GM12878 (cell line): ENCODE measurements around the gene CYP46A1. TPM values are rescaled to one million over a fixed set of nuclear protein-coding genes. Genes with fewer than 3 reads are reported as not detected.

Experiments used
- BCL3 ChIP-seq: IDR thresholded peaks from 2 replicates; pipeline ENCODE4 v1.6.1; 2011; ENCODE audit warnings: borderline replicate concordance, low read depth, mild to moderate bottlenecking, moderate library complexity, low read length; ENCODE audit not compliant: insufficient read depth, poor library complexity, severe bottlenecking
- BMI1 ChIP-seq: fragments of 450-650 bp; IDR thresholded peaks from 2 replicates; pipeline ENCODE4 v1.6.1; 2016; ENCODE audit warnings: mild to moderate bottlenecking, moderate library complexity, borderline replicate concordance
- CBX3 ChIP-seq: fragments of 200-600 bp; sonication (generic); IDR thresholded peaks from 2 replicates; pipeline ENCODE4 v1.6.1; 2016; ENCODE audit warnings: low read depth, borderline replicate concordance
- CHD2 ChIP-seq: IDR thresholded peaks from 2 replicates; pipeline ENCODE4 v1.6.1; 2011; ENCODE audit warnings: low read depth, low read length, improper control_type of control experiment, borderline replicate concordance
- CREB1 ChIP-seq: IDR thresholded peaks from 2 replicates; pipeline ENCODE4 v1.6.1; 2012; ENCODE audit warnings: low read depth, mild to moderate bottlenecking, inconsistent platforms
- CREM ChIP-seq: IDR thresholded peaks from 2 replicates; pipeline ENCODE4 v1.6.1; 2014; ENCODE audit warnings: antibody characterized with exemption, low read depth
- HCFC1 ChIP-seq: fragments of 150-350 bp; IDR thresholded peaks from 2 replicates; pipeline ENCODE4 v1.6.1; 2014; ENCODE audit warnings: low read length
- IKZF1 ChIP-seq: fragments of 450-650 bp; conservative IDR thresholded peaks from 2 replicates; pipeline ENCODE4 v1.6.1; 2017; ENCODE audit warnings: antibody characterized with exemption, mild to moderate bottlenecking
- NBN ChIP-seq: fragments of 450-650 bp; IDR thresholded peaks from 2 replicates; pipeline ENCODE4 v1.6.1; 2016
- NR2C1 ChIP-seq: fragments of 450-650 bp; IDR thresholded peaks from 2 replicates; pipeline ENCODE4 v1.6.1; 2017; ENCODE audit warnings: antibody characterized with exemption, mild to moderate bottlenecking, moderate library complexity
- POLR2AphosphoS5 ChIP-seq: IDR thresholded peaks from 2 replicates; pipeline ENCODE4 v1.6.1; 2011; ENCODE audit warnings: mild to moderate bottlenecking, low read length, inconsistent platforms
- POU2F2 ChIP-seq: IDR thresholded peaks from 3 replicates; pipeline ENCODE4 v1.6.1; 2011; ENCODE audit warnings: low read depth, mild to moderate bottlenecking, low read length, borderline replicate concordance
- RELB ChIP-seq: fragments of 450-650 bp; IDR thresholded peaks from 2 replicates; pipeline ENCODE4 v1.6.1; 2017; ENCODE audit warnings: low read depth, mild to moderate bottlenecking, moderate library complexity
- RUNX3 ChIP-seq: IDR thresholded peaks from 2 replicates; pipeline ENCODE4 v1.6.1; 2012; ENCODE audit warnings: low read length, inconsistent platforms
- SPI1 ChIP-seq: IDR thresholded peaks from 2 replicates; pipeline ENCODE4 v1.6.1; 2011; ENCODE audit warnings: low read depth, mild to moderate bottlenecking, low read length, moderate library complexity, borderline replicate concordance; ENCODE audit not compliant: insufficient read depth
- TAF1 ChIP-seq: IDR thresholded peaks from 2 replicates; pipeline ENCODE4 v1.6.1; 2011; ENCODE audit warnings: mild to moderate bottlenecking, low read depth, low read length, borderline replicate concordance
- YY1 ChIP-seq: IDR thresholded peaks from 2 replicates; pipeline ENCODE4 v1.6.1; 2011; ENCODE audit warnings: low read depth, mild to moderate bottlenecking, low read length
- ZNF207 ChIP-seq: fragments of 450-650 bp; IDR thresholded peaks from 2 replicates; pipeline ENCODE4 v1.6.1; 2014; ENCODE audit warnings: antibody characterized with exemption, mild to moderate bottlenecking, borderline replicate concordance
- polyA plus RNA-seq, 11 experiments: library from polyadenylated mRNA; depleted of rRNA in 4 of 11; unstranded in 6 of 11; stranded (reverse) in 5 of 11; fragments of >200 nt; fragmentation: Nextera tagmentation in 4 of 11; fragmentation: Illumina TruSeq in 1 of 11; extraction: Ambion mirVana in 4 of 11; extraction: Trizol in 1 of 11; gene quantifications; 1 replicate in 1 of 11; 2 replicates in 10 of 11; pipeline versions ENCODE4 v1.2.1 to v1.2.3, GENCODE V29; 2011 to 2016; ENCODE audit warnings: inconsistent platforms in 2 of 11, missing spikeins in 2 of 11, low read depth in 1 of 11
- total RNA-seq, 4 experiments: library from RNA; depleted of rRNA in 3 of 4; stranded (reverse); fragments of >200 nt in 3 of 4; fragmentation: Illumina TruSeq in 1 of 4; extraction: Trizol in 1 of 4; gene quantifications; 2 replicates each; pipeline versions ENCODE4 v1.2.1 to v1.2.3, GENCODE V29; 2013 to 2021
- TF ChIP-seq, protein P1 (sequence below): fragments of 450-650 bp; IDR thresholded peaks from 2 replicates; pipeline ENCODE4 v1.6.1; 2016; ENCODE audit warnings: mild to moderate bottlenecking, moderate library complexity, borderline replicate concordance
- TF ChIP-seq, protein P2 (sequence below): IDR thresholded peaks from 2 replicates; pipeline ENCODE4 v1.6.1; 2012; ENCODE audit warnings: low read depth, low read length, improper control_type of control experiment
- TF ChIP-seq, protein P3 (sequence below): IDR thresholded peaks from 2 replicates; pipeline ENCODE4 v1.6.1; 2011; ENCODE audit warnings: borderline replicate concordance, low read depth, mild to moderate bottlenecking, moderate library complexity, mixed read lengths, low read length; ENCODE audit not compliant: insufficient read depth; ENCODE audit errors: extremely low read length

CYP46A1 gene
- total and polyA plus RNA-seq, 10 of the 15 experiments (the other 5 are each of a cell fraction or from before 2014, with no cell fraction given) = 0.04 to 0.11 TPM; not detected in 8

GRCh38 chr14:99683619-99684409 lies at the start of gene CYP46A1 (continued):
- TF ChIP-seq, protein P1, sequence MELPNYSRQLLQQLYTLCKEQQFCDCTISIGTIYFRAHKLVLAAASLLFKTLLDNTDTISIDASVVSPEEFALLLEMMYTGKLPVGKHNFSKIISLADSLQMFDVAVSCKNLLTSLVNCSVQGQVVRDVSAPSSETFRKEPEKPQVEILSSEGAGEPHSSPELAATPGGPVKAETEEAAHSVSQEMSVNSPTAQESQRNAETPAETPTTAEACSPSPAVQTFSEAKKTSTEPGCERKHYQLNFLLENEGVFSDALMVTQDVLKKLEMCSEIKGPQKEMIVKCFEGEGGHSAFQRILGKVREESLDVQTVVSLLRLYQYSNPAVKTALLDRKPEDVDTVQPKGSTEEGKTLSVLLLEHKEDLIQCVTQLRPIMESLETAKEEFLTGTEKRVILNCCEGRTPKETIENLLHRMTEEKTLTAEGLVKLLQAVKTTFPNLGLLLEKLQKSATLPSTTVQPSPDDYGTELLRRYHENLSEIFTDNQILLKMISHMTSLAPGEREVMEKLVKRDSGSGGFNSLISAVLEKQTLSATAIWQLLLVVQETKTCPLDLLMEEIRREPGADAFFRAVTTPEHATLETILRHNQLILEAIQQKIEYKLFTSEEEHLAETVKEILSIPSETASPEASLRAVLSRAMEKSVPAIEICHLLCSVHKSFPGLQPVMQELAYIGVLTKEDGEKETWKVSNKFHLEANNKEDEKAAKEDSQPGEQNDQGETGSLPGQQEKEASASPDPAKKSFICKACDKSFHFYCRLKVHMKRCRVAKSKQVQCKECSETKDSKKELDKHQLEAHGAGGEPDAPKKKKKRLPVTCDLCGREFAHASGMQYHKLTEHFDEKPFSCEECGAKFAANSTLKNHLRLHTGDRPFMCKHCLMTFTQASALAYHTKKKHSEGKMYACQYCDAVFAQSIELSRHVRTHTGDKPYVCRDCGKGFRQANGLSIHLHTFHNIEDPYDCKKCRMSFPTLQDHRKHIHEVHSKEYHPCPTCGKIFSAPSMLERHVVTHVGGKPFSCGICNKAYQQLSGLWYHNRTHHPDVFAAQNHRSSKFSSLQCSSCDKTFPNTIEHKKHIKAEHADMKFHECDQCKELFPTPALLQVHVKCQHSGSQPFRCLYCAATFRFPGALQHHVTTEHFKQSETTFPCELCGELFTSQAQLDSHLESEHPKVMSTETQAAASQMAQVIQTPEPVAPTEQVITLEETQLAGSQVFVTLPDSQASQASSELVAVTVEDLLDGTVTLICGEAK = peak; percentile 47; the same call in 1 of the 2 replicates
- TF ChIP-seq NBN = peak; percentile 43; the same call in 1 of the 2 replicates
- no peak for TF ChIP-seq NR2C1
- peak; percentile 99 for TF ChIP-seq CREM
- peak; percentile 62; the same call in 1 of the 2 replicates for TF ChIP-seq CHD2
- TF ChIP-seq SPI1 = peak; percentile 24; the same call in 1 of the 2 replicates
- TF ChIP-seq, protein P2, sequence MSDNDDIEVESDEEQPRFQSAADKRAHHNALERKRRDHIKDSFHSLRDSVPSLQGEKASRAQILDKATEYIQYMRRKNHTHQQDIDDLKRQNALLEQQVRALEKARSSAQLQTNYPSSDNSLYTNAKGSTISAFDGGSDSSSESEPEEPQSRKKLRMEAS = peak; percentile 58
- TF ChIP-seq BMI1 = peak; percentile 95
- TF ChIP-seq CREB1 = peak; percentile 98
- 0 out of 2 replicates have a peak, but pooled peaks have one; percentile 21 for TF ChIP-seq RUNX3
- no peak for TF ChIP-seq CBX3
- TF ChIP-seq HCFC1 = peak; percentile 71
- TF ChIP-seq TAF1 = peak; percentile 33; the same call in 1 of the 2 replicates
- peak; percentile 71; the same call in 1 of the 2 replicates for TF ChIP-seq RELB
- TF ChIP-seq POU2F2 = 0 out of 3 replicates have a peak, but pooled peaks have one; percentile 14
- TF ChIP-seq, protein P3, sequence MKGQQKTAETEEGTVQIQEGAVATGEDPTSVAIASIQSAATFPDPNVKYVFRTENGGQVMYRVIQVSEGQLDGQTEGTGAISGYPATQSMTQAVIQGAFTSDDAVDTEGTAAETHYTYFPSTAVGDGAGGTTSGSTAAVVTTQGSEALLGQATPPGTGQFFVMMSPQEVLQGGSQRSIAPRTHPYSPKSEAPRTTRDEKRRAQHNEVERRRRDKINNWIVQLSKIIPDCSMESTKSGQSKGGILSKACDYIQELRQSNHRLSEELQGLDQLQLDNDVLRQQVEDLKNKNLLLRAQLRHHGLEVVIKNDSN = no peak
- TF ChIP-seq BCL3 = no peak
- peak; percentile 36; the same call in 1 of the 2 replicates for TF ChIP-seq IKZF1
- TF ChIP-seq ZNF207 = no peak
- TF ChIP-seq YY1 = peak; percentile 47; the same call in 1 of the 2 replicates
- peak; percentile 36; the same call in 1 of the 2 replicates for TF ChIP-seq POLR2AphosphoS5
